ENCODE data around the gene SPRR2A. TPM values are rescaled to one million over a fixed set of nuclear protein-coding genes. Genes with fewer than 3 reads are reported as not detected.

SPRR2A gene
- total and polyA plus RNA-seq, 7 donors = 0.22 to 0.56 (median 0.34) TPM; not detected in 4

DNA sequence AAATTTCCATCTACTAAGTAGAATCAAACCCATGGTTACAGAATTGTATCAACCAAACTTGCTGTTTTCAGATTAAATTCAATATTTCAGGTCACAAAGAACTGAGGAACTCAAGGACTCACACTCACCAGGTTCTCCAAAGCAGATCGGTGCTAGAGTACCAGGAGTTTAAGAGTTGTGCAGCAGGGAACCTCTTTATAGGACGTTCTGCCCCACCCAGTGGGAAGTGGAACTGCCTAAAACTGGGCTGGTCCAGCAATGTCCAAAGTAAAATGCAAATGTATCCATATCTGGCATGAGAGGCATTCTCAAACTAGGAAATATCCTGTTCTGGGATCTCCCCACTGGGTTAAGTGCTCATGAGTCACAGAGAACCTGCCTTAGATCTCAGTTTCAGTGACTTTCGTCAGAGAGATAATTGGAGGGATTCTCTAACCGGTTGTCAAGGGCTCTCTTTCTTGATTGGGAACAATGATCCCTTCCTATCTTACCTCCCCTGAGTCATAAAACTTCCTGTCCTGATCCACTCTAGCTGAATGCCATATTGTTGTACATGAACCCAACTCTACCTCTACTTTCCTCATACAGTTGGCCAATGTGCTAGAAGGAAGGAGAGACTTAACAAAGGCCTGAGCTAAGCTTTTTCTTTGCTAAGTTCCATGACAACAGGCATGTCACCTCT lies 16.2 kb downstream of the SPRR2A start, which contains the start of gene SPRR2D:
TSS of gene SPRR2D (minus strand) at position 171 of the 682 bp plus-strand sequence. CDS start 774 bp downstream, outside the sequence.
- no peaks in the 10 kb centered on the region for H3K4me1 ChIP-seq
- H3K36me3 ChIP-seq (ENCODE audit: insufficient read depth in 1 of 2, low read depth in 1 of 2) = no peaks in the 10 kb centered on the region
- ATAC-seq = no peak
- no peak within 1 kb of the TSS for H3K27ac ChIP-seq
- H3K4me3 ChIP-seq = no peak within 1 kb of the TSS
- H3K27me3 ChIP-seq (ENCODE audit: insufficient read depth in 3 of 3, low read length in 2 of 3) = no peaks in the 10 kb centered on the region
- no peaks in the 10 kb centered on the region for H3K9me3 ChIP-seq
- TF ChIP-seq CTCF (IDR thresholded peaks at IDR 0.05) = no peak
- intact Hi-C loops (cut with DNase I) = no loop called here
- 64 to 68% (median 64%) methylated on average over 4 of the region's 4 CpGs for WGBS, 3 donors
- DNase-seq = no peak

DNA sequence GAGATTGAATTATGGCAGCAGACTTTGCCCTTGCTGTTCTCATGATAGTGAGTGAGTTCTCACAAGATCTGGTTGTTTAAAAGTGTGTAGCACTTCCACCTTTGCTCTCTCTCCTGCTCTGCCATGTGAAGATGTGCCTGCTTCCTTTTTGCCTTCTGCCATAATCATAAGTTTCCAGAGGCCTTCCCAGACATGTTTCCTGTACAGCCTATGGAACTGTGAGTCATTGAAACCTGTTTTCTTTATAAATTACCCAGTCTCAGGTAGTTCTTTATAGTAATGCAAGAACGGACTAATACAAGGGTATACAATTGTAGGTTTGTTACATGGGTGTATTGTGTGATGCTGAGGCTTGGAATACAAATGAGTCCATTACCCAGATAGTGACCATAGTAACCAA lies 22.1 kb downstream of the SPRR2A start:
- H3K9me3 ChIP-seq = no peaks in the 10 kb centered on the region
- DNase-seq (no peak), ATAC-seq (no peak)
- intact Hi-C loops (cut with DNase I) = no loop called here
- no peak overlapping the region for H3K4me3 ChIP-seq
- no peak for TF ChIP-seq CTCF (IDR thresholded peaks at IDR 0.05)
- H3K27ac ChIP-seq = no peak overlapping the region
- H3K4me1 ChIP-seq = no peaks in the 10 kb centered on the region
- no peaks in the 10 kb centered on the region for H3K36me3 ChIP-seq (ENCODE audit: insufficient read depth in 1 of 2, low read depth in 1 of 2)
- 81 to 90% (median 82%) methylated on average over 1 of the region's 1 CpG for WGBS, 3 donors
- no peaks in the 10 kb centered on the region for H3K27me3 ChIP-seq (ENCODE audit: insufficient read depth in 3 of 3, low read length in 2 of 3)

DNA sequence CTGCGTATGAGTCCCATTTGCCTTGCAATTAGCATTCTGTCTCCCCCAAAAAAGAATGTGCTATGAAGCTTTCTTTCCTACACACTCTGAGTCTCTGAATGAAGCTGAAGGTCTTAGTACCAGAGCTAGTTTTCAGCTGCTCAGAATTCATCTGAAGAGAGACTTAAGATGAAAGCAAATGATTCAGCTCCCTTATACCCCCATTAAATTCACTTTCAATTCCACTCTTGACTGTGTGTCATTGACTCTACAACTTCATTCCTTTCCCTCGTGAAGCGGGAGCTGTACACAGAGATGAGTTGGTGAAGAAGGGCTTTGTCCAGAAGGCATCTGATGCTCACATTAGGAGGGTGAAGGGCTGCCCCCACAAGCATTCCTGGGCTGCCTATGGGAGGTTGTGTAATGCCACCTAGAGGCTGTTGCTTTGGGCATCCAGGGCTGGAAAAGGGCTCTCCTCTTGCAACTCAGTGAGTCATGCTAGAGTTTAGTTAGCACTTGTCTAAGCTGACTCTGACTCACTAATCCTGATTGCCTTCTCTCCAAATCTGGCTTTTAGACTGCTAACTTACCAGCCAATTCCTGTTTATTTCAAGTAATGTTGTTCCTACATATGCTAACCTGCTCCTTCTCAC lies 24.5 kb downstream of the SPRR2A start:
- Histone ChIP-seq H3K4me1 (no peaks in the 10 kb centered on the region), H3K27ac (no peak overlapping the region), H3K9me3 (no peaks in the 10 kb centered on the region), H3K27me3 (ENCODE audit: insufficient read depth in 3 of 3, low read length in 2 of 3) (no peaks in the 10 kb centered on the region), H3K4me3 (no peak overlapping the region), H3K36me3 (ENCODE audit: insufficient read depth in 1 of 2, low read depth in 1 of 2) (no peaks in the 10 kb centered on the region)
- no peak for TF ChIP-seq CTCF (IDR thresholded peaks at IDR 0.05)
- intact Hi-C loops (cut with DNase I) = no loop called here
- 19 to 38% (median 36%) methylated on average over 3 of the region's 3 CpGs for WGBS, 3 donors
- no peak for ATAC-seq
- DNase-seq = no peak

- Histone ChIP-seq H3K4me1 (no peaks in the 10 kb centered on the region), H3K4me3 (no peak overlapping the region), H3K36me3 (ENCODE audit: insufficient read depth in 1 of 2, low read depth in 1 of 2) (no peaks in the 10 kb centered on the region), H3K27ac (no peak overlapping the region), H3K27me3 (ENCODE audit: insufficient read depth in 3 of 3, low read length in 2 of 3) (no peaks in the 10 kb centered on the region), H3K9me3 (no peaks in the 10 kb centered on the region)
- no peak for ATAC-seq
- TF ChIP-seq CTCF (IDR thresholded peaks at IDR 0.05) = no peak
- intact Hi-C loops (cut with DNase I) = no loop called here
- DNase-seq = no peak
These were observed 25.2 kb downstream of the SPRR2A start for GRCh38 chr1:153032073-153032472.
